ENCODE data around the gene ZNF493. TPM values are rescaled to one million over a fixed set of nuclear protein-coding genes. Genes with fewer than 3 reads are reported as not detected.

Gene ZNF493
- 37.6 and 52.6 TPM in 2 replicates for total RNA-seq (ENCODE audit: low replicate concordance)

DNA sequence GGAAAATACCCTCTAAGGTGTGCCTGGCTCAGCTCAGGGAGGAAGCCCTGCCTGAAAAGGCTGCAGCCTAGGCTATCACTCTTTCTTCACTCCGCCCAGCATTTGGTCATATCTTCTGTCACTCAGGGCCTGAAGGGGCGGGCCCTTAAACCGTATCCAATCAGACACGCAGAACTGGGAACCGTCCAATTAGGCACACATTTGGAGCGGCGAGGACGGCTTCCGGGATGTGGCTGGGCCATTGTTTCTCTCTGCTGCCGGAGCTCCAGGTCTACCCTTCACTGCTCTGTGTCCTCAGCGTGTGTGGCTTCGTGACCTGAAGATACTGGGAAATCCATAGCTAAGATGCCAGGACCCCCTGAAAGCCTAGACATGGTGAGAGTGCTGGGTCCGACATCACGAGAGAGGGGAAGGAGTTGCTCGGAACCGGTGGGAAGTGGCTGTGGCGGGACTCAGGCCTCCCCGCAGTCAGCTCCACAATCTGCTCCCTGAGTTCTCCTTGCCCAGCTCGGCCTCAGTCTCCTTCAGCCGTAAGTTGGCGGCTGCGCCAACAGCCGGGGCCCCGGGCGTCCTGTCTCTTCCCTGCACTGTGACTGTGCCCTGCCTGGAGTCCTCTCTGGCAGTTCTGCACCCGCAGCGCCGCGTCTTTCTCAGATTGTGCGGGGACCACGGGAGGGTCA is at the start of gene ZNF493:
ZNF493 (plus strand) TSS at position 241 of the 680 bp plus-strand sequence; CDS start at position 346, 105 bp downstream.
- H3K27ac Mint-ChIP-seq = peak within 1 kb of the TSS; percentile 82
- H3K27me3 ChIP-seq = no peaks in the 10 kb centered on the region

DNA sequence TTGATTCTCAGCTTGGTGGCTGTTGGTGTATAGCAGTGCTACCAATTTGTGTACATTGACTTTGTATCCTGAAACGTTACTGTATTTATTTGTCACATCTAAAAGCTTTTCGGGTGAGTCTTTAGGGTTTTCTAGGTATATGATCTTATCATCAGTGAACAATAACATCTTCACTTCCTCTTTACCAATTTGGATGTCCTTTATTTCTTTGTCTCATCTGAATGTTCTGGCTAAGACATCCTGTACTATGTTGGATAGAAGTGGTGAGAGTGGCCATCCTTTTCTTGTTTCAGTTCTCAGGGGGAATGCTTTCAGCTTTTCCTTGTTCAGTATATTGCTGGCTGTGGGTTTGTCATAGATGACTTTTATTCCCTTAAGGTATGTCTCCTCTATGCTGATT is 44.1 kb upstream of the ZNF493 start:
- TF ChIP-seq, protein P1, sequence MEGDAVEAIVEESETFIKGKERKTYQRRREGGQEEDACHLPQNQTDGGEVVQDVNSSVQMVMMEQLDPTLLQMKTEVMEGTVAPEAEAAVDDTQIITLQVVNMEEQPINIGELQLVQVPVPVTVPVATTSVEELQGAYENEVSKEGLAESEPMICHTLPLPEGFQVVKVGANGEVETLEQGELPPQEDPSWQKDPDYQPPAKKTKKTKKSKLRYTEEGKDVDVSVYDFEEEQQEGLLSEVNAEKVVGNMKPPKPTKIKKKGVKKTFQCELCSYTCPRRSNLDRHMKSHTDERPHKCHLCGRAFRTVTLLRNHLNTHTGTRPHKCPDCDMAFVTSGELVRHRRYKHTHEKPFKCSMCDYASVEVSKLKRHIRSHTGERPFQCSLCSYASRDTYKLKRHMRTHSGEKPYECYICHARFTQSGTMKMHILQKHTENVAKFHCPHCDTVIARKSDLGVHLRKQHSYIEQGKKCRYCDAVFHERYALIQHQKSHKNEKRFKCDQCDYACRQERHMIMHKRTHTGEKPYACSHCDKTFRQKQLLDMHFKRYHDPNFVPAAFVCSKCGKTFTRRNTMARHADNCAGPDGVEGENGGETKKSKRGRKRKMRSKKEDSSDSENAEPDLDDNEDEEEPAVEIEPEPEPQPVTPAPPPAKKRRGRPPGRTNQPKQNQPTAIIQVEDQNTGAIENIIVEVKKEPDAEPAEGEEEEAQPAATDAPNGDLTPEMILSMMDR (IDR thresholded peaks at IDR 0.05) = no peak
- Histone ChIP-seq H3K27me3 (no peaks in the 10 kb centered on the region), H3F3A (ENCODE audit: low read depth) (no peaks in the 10 kb centered on the region), H4K20me1 (ENCODE audit: low read depth) (no peaks in the 10 kb centered on the region), H2AFZ (replicated peaks) (no peak overlapping the region), H3K36me3 (no peaks in the 10 kb centered on the region), H3K4me1 (no peaks in the 10 kb centered on the region), H3K4me2 (no peak overlapping the region), H3K4me3 (no peak overlapping the region), H3K27ac (no peak overlapping the region), H3K79me2 (ENCODE audit: low read depth) (no peaks in the 10 kb centered on the region), H3K9ac (no peak overlapping the region), H3K9me3 (ENCODE audit: low read depth) (no peaks in the 10 kb centered on the region)
- H3K4me3 Mint-ChIP-seq = no peak overlapping the region
- no peaks in the 10 kb centered on the region for H3K36me3 Mint-ChIP-seq
- peaks cover 10% of the 10 kb centered on the region for H3K27me3 Mint-ChIP-seq (ENCODE audit: insufficient read depth, low read depth)
- H3K9me3 Mint-ChIP-seq = peaks cover 52% of the 10 kb centered on the region
- H3K4me1 Mint-ChIP-seq = no peaks in the 10 kb centered on the region
- no peak for DNase-seq (ENCODE audit: low spot score)
- H3K27ac Mint-ChIP-seq = no peak overlapping the region

More for the DNA sequence above, at the start of gene ZNF493:
- H3K4me3 Mint-ChIP-seq = peak within 1 kb of the TSS; percentile 96
- H3K4me1 Mint-ChIP-seq = no peaks in the 10 kb centered on the region
- peaks cover 5% of the 10 kb centered on the region for H3K4me1 ChIP-seq
- peak within 1 kb of the TSS; percentile 83 for H2AFZ ChIP-seq (replicated peaks)
- H3K79me2 ChIP-seq (ENCODE audit: low read depth) = peaks cover 50% of the 10 kb centered on the region
- peaks cover 31% of the 10 kb centered on the region for H3K36me3 Mint-ChIP-seq
- H3F3A ChIP-seq (ENCODE audit: low read depth) = peaks cover 5% of the 10 kb centered on the region
- H3K9me3 Mint-ChIP-seq = peaks cover 56% of the 10 kb centered on the region
- H3K36me3 ChIP-seq = no peaks in the 10 kb centered on the region
- peaks cover 3% of the 10 kb centered on the region for H3K27me3 Mint-ChIP-seq (ENCODE audit: insufficient read depth, low read depth)
- peak within 1 kb of the TSS; percentile 92 for H3K9ac ChIP-seq
- no peaks in the 10 kb centered on the region for H3K9me3 ChIP-seq (ENCODE audit: low read depth)
- H4K20me1 ChIP-seq (ENCODE audit: low read depth) = no peaks in the 10 kb centered on the region
- H3K4me3 ChIP-seq = peak within 1 kb of the TSS; percentile 96
- H3K4me2 ChIP-seq = peak within 1 kb of the TSS; percentile 87
- H3K27ac ChIP-seq = peak within 1 kb of the TSS; percentile 75
- DNase-seq (ENCODE audit: low spot score) = peak; percentile 97
- no peak for TF ChIP-seq EZH2 (IDR thresholded peaks at IDR 0.05)
- no peak for TF ChIP-seq EZH2phosphoT487 (IDR thresholded peaks at IDR 0.05)
- TF ChIP-seq, protein P1 (IDR thresholded peaks at IDR 0.05) = no peak

DNA sequence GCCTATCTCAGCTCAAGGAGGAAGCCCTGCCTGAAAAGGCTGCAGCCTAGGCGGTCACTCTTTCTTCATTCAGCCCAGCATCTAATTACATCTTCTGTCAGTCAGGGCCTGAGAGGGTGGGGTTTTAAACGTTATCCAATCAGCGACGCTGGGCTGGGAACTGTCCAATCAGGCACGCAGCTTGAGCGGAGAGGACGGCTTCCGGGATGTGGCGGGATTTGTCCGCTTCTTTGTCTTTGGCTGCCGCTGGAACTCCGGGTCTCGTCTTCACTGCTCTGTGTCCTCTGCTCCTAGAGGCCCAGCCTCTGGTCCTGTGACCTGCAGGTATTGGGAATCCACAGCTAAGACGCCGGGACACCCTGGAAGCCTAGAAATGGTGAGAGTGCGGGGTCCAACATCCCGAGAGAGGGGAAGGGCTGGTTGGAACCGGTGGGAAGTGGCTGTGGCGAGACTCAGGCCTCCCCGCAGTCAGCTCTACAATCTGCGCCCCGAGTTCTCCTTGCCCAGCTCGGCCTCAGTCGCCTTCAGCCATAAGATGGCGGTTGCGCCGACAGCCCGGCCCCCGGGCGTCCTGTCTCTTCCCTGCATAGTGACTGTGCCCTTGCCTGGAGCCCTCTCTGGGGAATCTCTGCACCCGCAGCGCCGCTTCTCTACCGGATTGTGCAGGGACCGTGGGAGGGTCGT is 38.0 kb upstream of the ZNF493 start, which contains the start of gene ZNF738:
ZNF738 (plus strand) TSS at position 233 of the 684 bp plus-strand sequence; CDS start at position 374, 141 bp downstream.
- peak within 1 kb of the TSS; percentile 99 for H3K4me3 Mint-ChIP-seq
- peaks cover 78% of the 10 kb centered on the region for H3K9me3 Mint-ChIP-seq
- peaks cover 3% of the 10 kb centered on the region for H3K4me1 ChIP-seq
- peak within 1 kb of the TSS; percentile 99 for H3K27ac ChIP-seq
- H3K27ac Mint-ChIP-seq = peak within 1 kb of the TSS; percentile 100
- peak within 1 kb of the TSS; percentile 99 for H3K9ac ChIP-seq
- H3K9me3 ChIP-seq (ENCODE audit: low read depth) = no peaks in the 10 kb centered on the region
- peaks cover 13% of the 10 kb centered on the region for H3K27me3 Mint-ChIP-seq (ENCODE audit: insufficient read depth, low read depth)
- peak within 1 kb of the TSS; percentile 96 for H3K4me3 ChIP-seq
- H2AFZ ChIP-seq (replicated peaks) = peak within 1 kb of the TSS; percentile 40
- H3F3A ChIP-seq (ENCODE audit: low read depth) = peaks cover 7% of the 10 kb centered on the region
- H3K4me1 Mint-ChIP-seq = no peaks in the 10 kb centered on the region
- TF ChIP-seq EZH2phosphoT487 (IDR thresholded peaks at IDR 0.05) = no peak
- TF ChIP-seq, protein P1 (IDR thresholded peaks at IDR 0.05) = no peak
- no peak for TF ChIP-seq EZH2 (IDR thresholded peaks at IDR 0.05)
- no peaks in the 10 kb centered on the region for H4K20me1 ChIP-seq (ENCODE audit: low read depth)
- peaks cover 39% of the 10 kb centered on the region for H3K36me3 Mint-ChIP-seq
- H3K4me2 ChIP-seq = peak within 1 kb of the TSS; percentile 95
- DNase-seq (ENCODE audit: low spot score) = peak; percentile 98
- no peaks in the 10 kb centered on the region for H3K27me3 ChIP-seq
- peaks cover 35% of the 10 kb centered on the region for H3K36me3 ChIP-seq
- H3K79me2 ChIP-seq (ENCODE audit: low read depth) = peaks cover 51% of the 10 kb centered on the region

All from neural progenitor cell (in vitro differentiated cells).